GM21737 (cell line): ENCODE data around the gene OPCML.

ENCODE experiments used
- ATAC-seq: cut with Tn5 transposase; IDR thresholded peaks from one replicate; pipeline ENCODE4 v1.9.1; 2021; ENCODE audit warnings: mild to moderate bottlenecking, moderate library complexity; ENCODE audit not compliant: unreplicated experiment

OPCML gene

DNA sequence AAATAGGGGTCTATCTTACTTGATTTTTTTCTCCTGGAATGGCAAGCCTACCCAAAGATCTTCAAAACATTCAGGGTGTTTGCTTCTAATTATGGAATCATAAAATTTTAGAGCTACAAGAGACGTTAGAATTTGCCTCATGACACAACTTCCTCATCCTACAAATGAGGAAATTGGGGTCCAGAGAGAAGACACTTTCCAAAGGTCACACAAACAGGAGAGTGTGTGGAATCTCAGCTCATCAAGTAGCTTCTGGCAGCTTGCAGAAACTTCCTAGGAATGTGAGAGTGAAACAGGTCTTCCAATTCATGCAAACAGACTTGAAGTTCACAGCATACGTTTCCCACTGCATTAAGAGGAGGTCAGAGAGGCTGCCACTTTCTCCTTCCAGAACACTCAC is 976.0 kb downstream of the OPCML start:
- ATAC-seq: no peak

DNA sequence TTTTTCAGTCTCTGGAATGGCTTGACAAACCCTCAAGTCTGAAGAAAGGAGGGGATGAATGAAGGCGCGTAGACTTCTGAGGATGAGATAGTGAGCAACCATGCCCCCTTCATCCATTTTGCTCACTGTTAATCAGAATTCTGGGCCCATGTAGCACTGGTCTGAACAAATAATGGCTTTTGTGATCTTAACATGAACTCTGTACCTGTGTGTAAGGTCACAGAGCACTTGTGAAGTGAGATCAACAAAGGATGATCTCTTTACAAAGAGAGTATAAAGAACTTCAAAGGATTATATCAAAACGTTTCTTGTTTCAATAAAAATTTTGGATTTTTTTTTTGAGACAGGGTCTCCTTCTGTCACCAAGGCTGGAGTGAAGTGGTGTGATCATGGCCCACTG is 976.7 kb downstream of the OPCML start:
- no peak for ATAC-seq

DNA sequence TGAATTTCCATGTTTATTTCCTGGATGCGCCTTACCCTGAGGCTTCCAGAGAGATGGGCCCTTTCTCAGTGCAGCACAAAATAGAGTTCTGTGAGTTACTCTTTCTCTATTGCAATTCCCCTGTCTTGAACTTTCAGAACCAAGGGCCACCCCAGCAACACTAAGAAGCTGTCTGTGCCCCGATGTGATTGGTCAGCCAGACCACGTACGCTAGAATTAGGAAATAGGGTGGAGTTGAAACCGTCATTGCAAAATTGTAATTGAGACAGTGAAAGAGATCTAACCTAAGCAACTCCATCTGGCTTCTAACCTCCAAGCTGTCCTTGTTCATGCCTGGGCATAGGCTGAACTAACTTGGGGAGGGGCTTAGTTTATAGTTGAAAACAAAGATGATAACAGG is 981.3 kb downstream of the OPCML start:
- no peak for ATAC-seq

DNA sequence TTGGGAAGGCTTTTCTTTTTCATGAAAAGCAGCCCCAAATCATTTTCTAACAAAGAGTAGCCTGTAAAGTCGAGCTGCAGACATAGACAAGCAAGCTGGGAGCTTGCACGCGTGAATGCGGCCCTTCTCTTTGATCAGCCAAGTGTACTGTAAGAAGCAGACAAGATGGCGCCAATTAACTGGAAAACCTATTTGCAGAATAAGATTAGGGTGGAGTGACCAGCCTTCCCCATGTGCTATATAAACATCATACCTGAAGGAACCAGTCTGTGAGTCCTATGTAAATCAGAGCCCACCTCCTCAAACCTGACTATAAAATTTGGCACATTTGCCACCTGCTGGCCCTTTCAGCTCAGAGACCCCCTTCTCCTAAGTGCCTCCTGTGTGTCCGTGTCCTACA is 982.7 kb downstream of the OPCML start:
- ATAC-seq: no peak

DNA sequence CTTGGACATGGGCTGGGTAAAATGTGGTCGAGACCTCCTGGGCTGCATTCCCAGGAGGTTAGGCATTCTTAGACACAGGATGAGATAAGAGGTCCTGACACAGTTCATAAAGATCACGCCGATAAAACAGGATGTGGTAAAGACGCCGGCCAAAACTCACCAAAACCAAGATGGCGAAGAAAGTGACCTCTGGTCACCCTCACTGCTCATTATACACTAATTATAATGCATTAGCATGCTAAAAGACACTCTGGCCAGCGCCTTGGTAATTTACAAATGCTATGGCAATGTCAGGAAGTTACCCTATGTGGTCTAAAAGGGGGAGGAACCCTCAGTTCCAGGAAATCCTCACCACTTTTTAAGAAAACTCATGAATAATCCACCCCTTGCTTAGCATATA is 983.3 kb downstream of the OPCML start:
- no peak for ATAC-seq

DNA sequence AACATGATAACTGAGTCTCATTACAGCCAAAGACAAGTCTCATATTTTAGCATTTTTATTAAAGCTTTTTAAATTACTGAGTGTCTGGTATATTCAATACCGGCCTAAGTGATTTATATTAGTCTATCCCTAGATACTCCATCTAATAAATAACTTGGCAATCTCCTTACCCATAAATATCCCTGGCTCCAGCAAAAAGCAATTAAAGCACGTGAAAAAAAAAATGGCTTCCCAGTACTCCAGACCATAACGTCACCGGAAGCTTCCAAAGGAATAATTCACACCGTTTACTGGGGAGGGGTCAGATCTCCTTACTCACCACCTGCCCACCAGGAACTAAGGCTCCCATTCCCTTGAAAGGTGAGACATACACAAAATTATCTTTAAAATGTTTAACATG is 988.3 kb downstream of the OPCML start:
- ATAC-seq: no peak

DNA sequence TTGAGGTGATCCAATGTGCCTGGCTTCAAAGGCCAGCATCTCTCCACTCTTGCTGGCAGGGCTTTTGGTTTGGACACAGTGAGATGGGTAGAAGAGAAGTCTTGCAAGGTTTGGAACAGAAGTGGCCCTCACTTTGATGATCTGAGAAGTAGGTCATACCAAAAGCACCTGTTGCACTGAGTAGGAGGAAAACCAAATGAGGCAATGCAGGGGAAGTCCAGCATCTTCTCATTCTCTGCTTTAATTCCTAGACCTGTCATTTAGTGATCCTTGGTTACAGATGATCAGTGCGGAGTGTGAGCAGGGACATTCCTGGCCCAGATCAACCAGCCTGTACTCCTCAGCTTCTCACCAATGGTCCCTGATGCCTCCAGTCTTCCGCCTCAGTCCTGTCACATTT is 990.5 kb downstream of the OPCML start:
- no peak for ATAC-seq

DNA sequence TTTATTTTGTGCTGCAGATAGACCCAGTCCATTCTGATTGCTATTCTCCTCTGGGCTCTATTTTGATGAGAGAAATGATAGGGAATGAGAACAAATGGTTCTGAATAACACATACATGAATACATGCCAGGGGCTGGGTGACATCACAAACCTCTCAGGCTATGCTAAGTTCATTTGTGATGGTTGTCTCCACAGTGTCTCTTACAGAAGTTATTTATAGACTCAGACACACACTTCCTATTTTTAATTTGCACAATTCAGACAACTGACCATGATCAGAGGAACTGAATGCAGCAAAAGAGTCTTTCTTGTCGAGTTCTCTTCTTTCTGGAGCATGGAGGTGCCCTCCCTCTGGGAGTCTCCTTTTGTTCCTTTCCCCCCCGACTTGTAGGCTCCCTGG is 991.7 kb downstream of the OPCML start:
- ATAC-seq: no peak

DNA sequence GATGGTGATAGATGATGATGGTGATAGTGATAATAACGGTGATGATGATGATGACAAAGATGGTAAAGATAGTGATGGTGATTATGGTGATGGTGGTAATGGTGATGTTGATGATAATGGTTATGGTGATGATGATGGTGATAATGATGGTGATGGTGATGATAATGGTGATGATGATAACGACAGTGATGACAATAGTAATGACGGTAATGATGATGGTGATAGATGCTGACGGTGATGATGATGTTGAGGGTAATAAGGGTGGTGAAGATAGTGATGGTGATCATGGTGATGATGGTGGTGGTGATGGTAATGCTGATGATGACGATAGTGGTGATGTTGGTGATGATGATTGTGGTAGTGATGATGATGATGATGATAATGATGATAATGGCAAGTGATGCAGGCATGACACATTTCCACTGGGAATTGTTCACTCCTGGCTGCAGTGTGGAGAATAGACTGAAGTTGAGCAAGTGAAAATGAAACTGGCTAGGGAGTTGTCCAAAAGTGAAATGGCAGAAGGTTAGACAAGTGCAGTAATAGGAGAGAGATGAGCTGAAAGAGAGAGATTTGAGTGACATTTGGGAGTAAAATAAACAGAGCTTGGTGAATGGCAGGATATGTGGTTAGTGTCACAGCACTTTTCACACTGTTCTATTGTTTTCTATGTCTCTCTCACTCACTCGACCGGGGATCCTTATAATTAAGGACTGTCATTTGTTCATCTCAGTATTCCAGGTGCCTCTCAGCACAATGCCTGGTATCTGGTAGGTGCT is 992.5 kb downstream of the OPCML start:
- ATAC-seq: no peak

DNA sequence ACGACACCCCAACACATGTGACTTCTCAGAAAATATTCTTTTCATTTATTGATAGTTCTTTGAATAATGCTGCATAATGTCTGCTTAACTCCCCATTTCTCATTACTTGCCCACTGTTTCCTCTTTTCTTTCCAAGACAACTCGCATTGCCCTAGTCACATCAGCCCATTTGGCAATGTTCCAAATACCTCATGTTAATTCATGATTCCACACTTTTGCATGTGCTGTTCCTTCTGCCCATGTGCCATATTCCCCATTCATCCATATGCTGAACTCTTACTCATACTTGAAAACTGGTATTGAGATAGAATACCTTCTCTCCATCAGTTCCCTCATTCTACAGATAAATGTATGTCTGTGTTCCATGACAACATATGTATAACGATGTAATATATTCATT is 993.7 kb downstream of the OPCML start:
- ATAC-seq: no peak

DNA sequence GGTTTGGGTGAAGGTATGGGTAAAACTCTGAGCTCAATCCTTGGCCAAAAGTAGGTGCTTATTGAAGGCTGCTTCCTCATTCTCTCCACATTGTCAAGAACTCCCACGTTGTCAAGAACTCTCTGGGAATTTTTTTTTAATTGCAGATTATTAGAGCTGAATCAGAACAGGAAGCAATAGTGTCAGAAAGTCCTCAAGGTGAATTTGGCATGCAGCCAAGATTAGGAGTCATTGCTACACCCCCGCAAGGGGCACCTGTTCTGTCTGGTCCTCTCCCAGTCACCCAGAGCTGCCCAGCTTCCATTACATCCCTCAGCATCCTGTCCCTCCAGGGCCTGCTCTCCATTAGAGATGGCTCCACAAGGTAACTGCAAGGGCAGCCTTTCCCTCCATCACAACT is 996.5 kb downstream of the OPCML start:
- ATAC-seq: no peak

DNA sequence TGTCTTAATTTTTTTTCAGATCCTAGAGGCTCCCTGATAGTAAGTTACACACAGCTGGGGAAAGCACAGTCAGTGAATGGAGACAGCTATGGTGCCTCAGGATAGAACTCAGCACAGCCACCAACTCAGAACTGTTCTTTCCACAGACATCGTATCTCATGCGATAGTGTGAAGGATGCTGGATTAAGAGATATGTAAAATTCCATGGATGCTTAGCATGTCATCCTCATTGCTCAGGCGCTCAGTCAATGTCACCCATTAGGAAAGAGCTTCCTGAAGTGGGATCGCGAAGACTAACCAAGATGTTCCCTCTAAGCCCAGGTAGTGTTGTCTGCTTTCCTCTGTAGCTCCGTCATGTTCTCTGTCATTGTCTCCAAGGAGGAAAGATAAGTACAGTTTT is 1000.4 kb downstream of the OPCML start:
- no peak for ATAC-seq

DNA sequence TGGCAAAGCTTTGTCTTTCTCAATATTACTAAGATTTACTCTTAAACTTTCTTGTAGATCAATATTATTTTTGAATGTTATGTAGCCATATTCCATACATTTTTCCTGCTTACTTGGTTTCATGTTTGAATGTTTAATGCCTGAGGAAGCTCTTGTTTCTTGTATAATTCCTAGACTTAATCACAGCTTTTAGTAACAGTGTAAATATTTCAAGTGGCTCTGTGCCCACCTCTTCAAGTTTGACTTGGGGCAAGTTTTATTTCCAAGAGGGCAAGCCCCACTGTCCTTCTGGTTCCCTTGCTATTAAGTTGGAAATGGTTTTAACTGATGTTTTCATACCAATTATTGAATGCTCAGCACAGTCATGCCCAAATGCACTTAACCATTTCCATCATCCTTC is 1004.1 kb downstream of the OPCML start:
- no peak for ATAC-seq

DNA sequence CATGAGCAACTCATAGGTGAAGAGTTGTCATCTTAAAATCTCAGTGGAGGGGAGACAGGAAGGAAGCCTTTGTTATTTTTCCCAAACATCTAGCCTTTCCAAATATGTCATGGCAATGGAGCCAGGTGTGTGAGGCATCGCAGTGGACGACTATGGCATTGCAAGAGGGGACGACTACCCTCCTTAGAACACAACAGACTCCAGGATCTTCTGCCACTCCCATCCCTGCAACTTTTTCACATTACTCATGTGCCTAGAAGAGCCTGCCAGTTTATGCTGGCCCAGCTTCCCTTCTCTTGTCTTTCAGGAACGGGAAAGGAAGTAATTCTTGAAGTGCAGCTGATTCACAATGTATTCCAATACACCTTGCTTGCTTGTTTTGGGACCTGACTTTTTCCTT is 1008.4 kb downstream of the OPCML start:
- no peak for ATAC-seq

DNA sequence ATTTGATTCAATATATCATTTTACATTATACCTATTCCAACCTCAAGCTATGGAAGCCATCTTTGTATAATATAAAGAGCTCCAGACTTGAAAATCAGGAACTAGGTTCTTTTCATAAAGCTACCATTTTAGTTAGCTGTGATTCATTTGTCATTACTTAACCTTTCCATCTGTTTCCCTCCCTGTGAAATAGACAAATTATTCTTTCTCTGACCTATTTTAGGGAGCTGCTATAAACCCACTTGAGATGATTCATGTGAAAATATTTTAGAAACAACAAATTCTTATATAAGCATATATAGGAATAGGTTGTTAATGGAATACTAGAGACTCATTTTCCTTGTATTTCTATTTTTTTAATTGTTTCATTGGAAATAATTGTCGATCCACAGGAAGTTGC is 1012.1 kb downstream of the OPCML start:
- ATAC-seq: no peak

DNA sequence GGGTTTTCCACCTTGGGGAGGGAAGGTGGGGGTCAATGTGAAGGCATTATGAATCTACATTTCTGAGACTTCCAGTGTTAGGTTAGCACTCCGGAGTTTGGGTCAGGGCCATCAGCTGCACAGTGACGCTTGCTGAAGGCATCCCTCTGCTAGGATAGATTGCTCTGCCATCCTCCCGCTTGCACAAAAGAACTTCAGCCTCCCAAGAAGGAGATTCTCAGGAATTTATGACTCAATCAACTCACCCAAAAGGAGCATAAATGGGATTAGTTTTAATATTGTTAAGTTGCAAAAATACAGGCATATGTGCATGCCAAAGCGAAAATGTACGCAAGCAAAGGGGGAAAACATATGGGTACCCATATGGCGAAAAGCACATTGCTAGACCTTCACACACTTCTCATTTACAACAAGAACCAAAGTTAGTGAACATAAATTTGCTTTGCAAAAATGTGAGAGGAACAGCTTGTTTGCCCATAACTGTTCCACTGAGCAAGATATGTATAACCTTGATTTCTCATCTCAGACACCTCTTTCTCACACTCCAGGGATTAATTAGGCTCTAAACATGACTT is 1013.0 kb downstream of the OPCML start:
- ATAC-seq: no peak

DNA sequence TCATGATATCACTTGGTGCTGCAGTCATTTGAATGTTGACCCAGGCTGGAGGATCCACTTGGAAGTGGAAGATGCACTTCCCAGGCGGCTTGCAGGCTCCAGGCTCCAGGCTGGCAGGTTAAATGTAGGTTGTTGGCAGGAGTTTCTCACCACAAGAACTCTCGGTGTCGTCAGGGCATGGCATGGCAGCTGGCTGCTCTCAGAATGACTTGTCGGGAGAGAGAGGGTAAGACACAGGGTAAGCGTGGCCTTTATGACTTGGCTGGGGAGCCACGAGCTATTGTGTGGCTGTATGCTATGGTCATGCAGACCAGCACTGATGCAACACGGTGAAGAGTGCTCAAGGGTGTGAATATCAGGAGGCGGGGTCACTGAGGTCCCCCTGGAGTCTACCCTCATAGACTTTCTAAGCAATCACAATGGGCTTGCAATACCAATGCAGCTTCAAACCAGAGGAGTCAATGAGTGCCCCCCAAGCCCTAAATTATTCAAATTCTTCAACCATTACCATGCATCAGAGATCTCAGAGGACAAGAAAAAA is 1027.7 kb downstream of the OPCML start:
- ATAC-seq: no peak

DNA sequence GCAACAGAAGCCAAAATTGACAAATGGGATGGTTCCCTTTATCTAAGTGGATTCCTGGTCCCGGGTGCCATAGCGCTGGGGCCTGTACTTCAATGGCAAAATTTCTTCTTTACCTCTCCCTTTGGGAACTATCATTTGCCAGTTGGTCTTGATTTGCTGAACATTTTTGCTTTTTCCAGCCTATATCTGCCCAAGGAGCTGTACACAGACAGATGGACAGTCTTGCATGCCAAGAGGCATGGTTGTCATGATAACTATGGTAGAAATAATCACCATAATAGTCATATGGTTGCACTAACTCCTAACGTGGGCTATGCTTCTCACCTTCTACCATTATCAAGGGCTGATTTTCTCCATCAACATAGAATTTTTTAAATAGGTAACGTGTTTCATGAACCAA is 1030.9 kb downstream of the OPCML start:
- ATAC-seq: no peak

DNA sequence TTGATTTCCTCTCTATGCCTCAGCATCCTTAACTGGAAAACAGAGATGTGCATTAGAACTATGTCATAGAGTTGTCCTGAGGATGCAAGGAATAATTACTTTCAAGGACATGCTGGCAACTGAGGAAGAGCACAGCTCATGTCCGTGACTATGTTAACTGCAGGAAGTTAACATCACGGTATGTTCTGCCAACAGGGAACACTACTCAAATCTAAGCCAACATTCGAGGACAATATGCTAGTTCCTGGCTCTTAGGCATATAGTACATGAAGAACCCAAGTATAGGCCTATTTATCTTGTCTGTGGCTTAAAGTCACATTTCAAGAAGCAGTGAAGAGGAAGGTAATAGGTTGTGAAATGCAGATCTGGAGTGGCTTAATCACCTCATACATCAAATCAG is 1032.6 kb downstream of the OPCML start:
- ATAC-seq: no peak

DNA sequence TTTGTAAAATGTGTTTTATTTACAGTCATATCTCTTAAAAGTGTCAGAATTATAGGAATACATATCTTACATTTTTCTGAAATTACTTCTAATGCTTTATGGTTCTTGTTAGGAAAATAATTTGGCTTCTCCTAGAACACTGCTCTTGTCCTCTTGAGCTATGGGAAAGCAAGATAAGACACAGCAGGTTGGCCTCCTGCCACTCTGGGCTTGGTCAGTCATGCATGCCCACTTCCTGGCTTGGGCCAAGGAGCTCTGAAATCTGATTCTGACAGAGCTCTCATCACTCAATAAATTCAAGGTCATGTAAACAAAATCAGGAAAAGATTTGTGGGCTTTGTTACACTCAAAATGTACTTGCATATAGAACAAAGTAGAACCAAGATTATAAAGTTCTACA is 1036.0 kb downstream of the OPCML start:
- no peak for ATAC-seq

DNA sequence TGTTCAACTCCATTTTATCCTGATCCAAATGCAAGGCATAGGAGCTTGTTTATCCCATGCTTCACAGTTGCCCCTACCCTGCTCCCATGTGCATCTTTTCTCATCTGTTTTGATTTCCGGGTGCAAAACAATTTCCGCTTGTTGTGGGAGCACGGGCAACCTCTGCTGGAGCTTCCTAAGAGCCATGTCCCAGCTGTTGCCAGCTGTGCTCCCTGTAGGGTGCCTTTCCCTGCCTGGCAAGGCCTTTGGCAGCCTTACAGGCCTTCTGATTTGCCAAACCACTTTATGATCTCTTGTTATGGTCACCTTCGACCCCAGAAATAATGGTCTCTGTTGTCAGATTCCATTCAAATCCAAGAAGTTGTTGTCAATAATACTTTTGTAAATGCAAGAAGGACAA is 1038.5 kb downstream of the OPCML start:
- no peak for ATAC-seq

DNA sequence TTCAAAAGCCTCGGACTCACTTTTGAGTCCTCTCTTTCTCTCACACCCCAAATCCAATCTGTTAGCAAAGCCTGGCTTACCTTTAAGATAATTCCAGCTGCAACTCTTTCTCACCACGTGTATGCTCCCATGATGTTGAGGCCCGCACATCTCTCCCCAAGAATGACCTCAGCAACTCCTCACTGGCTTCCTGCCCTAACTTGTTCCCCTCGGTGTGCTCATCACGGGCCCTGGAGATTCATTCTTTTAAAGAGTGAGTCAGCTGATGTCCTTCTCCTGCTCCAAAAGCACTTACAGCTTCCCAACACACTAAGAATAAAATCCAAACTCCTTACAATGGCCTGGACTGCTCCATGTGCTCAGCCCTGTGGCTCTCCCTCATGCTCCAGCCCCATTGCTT is 1041.3 kb downstream of the OPCML start:
- ATAC-seq: no peak

DNA sequence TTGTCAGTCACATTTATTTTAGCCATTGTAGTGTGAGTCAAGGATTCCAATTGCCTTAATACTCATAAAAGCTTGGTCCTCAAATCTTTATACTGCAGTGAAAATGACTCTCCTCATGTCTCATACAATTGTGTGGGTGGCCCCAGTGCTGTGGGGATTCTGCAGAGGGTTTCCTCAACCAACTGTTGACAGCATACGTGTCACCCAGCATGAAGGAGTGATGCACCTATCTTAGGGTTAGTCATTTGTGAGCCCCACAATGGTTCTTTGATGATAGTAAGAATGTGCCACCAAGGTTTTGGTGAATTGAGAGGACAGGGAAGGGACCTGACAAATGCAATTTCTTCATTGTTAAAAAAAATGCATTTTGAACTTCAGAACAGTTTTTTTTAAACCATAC is 1046.2 kb downstream of the OPCML start:
- no peak for ATAC-seq
